ENCODE results near the gene FOXP1. TPM values are rescaled to one million over a fixed set of nuclear protein-coding genes. Genes with fewer than 3 reads are reported as not detected.

Gene FOXP1
- total RNA-seq, 2 donors from 2014 or later: 41.7 to 94.3 TPM

DNA sequence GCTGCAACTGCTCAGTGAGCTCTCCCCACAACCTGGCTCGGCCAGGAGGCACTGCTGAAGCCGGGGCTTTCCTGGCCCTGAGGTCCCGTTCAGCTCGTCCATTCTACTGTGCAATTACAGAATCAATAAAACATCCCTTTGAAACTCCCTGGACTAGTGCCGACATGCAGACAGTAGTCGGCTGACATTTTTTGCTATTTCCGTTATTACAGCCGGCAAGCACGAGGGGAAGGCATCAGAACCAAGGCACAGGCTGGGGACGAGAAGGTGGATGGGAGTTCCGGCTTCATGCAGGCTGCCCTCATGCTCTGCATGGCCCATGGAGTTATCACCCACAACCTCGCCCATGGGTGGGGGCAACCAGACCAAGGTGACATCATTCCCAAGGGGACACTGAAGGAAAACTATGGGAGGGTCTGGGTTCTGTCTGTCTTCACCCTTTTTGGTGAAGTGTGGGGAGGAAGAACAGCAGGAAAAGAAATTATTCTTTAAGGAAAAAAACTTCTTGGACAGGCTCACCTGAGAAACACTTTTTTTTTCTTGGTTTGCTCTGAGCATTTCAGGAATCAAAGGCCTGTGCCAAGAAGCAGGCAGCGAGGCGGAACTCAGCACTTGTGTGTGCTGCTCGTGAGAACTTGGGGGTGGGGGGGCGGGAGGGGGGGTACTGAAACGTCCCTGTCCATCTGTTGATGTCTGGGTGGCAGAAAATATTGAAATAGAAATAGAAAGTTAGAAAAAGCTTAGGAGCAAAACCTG is 154.5 kb downstream of the FOXP1 start:
- Mint-ChIP-seq H3K4me3 (no peak overlapping the region), H3K27me3 (ENCODE audit: insufficient read depth) (no peaks in the 10 kb centered on the region), H3K27ac (peak overlapping the region; percentile 17), H3K9me3 (no peaks in the 10 kb centered on the region), H3K36me3 (ENCODE audit: low read depth) (peaks cover 5% of the 10 kb centered on the region), H3K4me1 (peaks cover 47% of the 10 kb centered on the region)
- TF ChIP-seq, protein P1, sequence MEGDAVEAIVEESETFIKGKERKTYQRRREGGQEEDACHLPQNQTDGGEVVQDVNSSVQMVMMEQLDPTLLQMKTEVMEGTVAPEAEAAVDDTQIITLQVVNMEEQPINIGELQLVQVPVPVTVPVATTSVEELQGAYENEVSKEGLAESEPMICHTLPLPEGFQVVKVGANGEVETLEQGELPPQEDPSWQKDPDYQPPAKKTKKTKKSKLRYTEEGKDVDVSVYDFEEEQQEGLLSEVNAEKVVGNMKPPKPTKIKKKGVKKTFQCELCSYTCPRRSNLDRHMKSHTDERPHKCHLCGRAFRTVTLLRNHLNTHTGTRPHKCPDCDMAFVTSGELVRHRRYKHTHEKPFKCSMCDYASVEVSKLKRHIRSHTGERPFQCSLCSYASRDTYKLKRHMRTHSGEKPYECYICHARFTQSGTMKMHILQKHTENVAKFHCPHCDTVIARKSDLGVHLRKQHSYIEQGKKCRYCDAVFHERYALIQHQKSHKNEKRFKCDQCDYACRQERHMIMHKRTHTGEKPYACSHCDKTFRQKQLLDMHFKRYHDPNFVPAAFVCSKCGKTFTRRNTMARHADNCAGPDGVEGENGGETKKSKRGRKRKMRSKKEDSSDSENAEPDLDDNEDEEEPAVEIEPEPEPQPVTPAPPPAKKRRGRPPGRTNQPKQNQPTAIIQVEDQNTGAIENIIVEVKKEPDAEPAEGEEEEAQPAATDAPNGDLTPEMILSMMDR (conservative IDR thresholded peaks at IDR 0.05): no peak
- H3K9ac ChIP-seq (ENCODE audit: extremely low read depth, low read length, poor library complexity, severe bottlenecking): no peak overlapping the region
- no peaks in the 10 kb centered on the region for H3K36me3 ChIP-seq (ENCODE audit: control insufficient read depth, insufficient read depth, low read length)
- no peak for DNase-seq
- H3K27me3 ChIP-seq (ENCODE audit: control insufficient read depth, insufficient read depth, low read length, poor library complexity, severe bottlenecking): no peaks in the 10 kb centered on the region
- H3K9me3 ChIP-seq (ENCODE audit: control insufficient read depth, low read length): no peaks in the 10 kb centered on the region
- no peak overlapping the region for H3K4me3 ChIP-seq (ENCODE audit: low read length)
- H3K27ac ChIP-seq (ENCODE audit: low read depth, low read length): no peak overlapping the region
- no peaks in the 10 kb centered on the region for H3K4me1 ChIP-seq (ENCODE audit: control insufficient read depth, insufficient read depth, low read length)
- 84 to 90% methylated on average over 7 to 17 of the region's 17 CpGs for WGBS, 2 experiments (ENCODE audit: insufficient coverage in 1 of 2, insufficient read length in 1 of 2)

DNA sequence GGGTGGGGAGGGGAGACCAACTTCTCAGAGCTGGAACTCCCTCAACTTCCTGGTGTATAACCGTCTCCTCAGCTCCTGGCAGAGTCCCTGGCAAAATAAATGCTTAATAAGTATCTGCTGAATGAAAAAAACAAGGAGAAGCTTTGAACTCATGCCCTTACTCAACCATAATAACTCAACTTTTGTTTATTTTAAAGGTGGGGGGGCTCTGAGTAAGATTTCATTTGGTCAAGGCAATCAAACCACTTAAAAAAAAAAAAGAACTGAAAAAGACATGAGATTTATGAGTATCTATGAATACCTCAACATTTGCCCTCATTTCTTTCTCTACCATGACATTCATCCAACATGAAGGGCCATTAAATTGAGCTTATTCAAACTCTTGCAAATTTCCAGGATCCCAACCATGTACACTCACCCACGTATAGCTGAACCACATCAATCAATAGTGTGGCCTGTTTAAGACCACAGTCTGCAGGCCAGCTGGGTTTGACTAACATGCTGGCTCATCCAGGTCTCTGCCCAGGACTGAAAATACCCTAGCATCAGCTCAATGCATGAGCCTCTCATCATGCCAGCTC is 157.9 kb downstream of the FOXP1 start:
- no peak overlapping the region for H3K27ac ChIP-seq (ENCODE audit: low read depth, low read length)
- no peaks in the 10 kb centered on the region for H3K27me3 ChIP-seq (ENCODE audit: control insufficient read depth, insufficient read depth, low read length, poor library complexity, severe bottlenecking)
- TF ChIP-seq, protein P1 (conservative IDR thresholded peaks at IDR 0.05): no peak
- H3K9ac ChIP-seq (ENCODE audit: extremely low read depth, low read length, poor library complexity, severe bottlenecking): no peak overlapping the region
- Mint-ChIP-seq H3K9me3 (no peaks in the 10 kb centered on the region), H3K4me1 (peaks cover 40% of the 10 kb centered on the region), H3K4me3 (no peak overlapping the region), H3K27ac (no peak overlapping the region), H3K27me3 (ENCODE audit: insufficient read depth) (no peaks in the 10 kb centered on the region), H3K36me3 (ENCODE audit: low read depth) (peaks cover 5% of the 10 kb centered on the region)
- no peak overlapping the region for H3K4me3 ChIP-seq (ENCODE audit: low read length)
- DNase-seq: no peak
- no peaks in the 10 kb centered on the region for H3K36me3 ChIP-seq (ENCODE audit: control insufficient read depth, insufficient read depth, low read length)
- no peaks in the 10 kb centered on the region for H3K4me1 ChIP-seq (ENCODE audit: control insufficient read depth, insufficient read depth, low read length)
- WGBS, 2 experiments (ENCODE audit: insufficient coverage in 1 of 2, insufficient read length in 1 of 2): 98 to 100% methylated on average over 1 to 2 of the region's 2 CpGs
- no peaks in the 10 kb centered on the region for H3K9me3 ChIP-seq (ENCODE audit: control insufficient read depth, low read length)

- Histone ChIP-seq H3K4me3 (ENCODE audit: low read length) (no peak overlapping the region), H3K9ac (ENCODE audit: extremely low read depth, low read length, poor library complexity, severe bottlenecking) (no peak overlapping the region), H3K36me3 (ENCODE audit: control insufficient read depth, insufficient read depth, low read length) (no peaks in the 10 kb centered on the region), H3K4me1 (ENCODE audit: control insufficient read depth, insufficient read depth, low read length) (no peaks in the 10 kb centered on the region), H3K27me3 (ENCODE audit: control insufficient read depth, insufficient read depth, low read length, poor library complexity, severe bottlenecking) (no peaks in the 10 kb centered on the region), H3K27ac (ENCODE audit: low read depth, low read length) (no peak overlapping the region), H3K9me3 (ENCODE audit: control insufficient read depth, low read length) (no peaks in the 10 kb centered on the region)
- H3K4me3 Mint-ChIP-seq: no peak overlapping the region
- H3K9me3 Mint-ChIP-seq: no peaks in the 10 kb centered on the region
- H3K4me1 Mint-ChIP-seq: peaks cover 24% of the 10 kb centered on the region
- H3K27me3 Mint-ChIP-seq (ENCODE audit: insufficient read depth): no peaks in the 10 kb centered on the region
- peaks cover 5% of the 10 kb centered on the region for H3K36me3 Mint-ChIP-seq (ENCODE audit: low read depth)
- WGBS, 2 experiments (ENCODE audit: insufficient coverage in 1 of 2, insufficient read length in 1 of 2): 93 to 95% methylated on average over 5 to 12 of the region's 12 CpGs
- no peak overlapping the region for H3K27ac Mint-ChIP-seq
- DNase-seq: no peak
- TF ChIP-seq, protein P1 (conservative IDR thresholded peaks at IDR 0.05): peak; percentile 62
These were observed 160.2 kb downstream of the FOXP1 start for GRCh38 chr3:71423151-71423906.
